Colon (tissue), 2 donors: ENCODE measurements around the gene CDON.
"Not testable (repeated sequence)": the region's sequence is repeated elsewhere in the genome, so short reads cannot be mapped to it uniquely, and the experiment has no call there.

Experiments
- FAIRE-seq: peaks from 2 replicates; lab custom pipeline; 2012; peaks lifted over from hg19 to GRCh38; lab: Jason Lieb, UNC
- donor health status: control.
- donor health status: control.

CDON gene

GRCh38 chr11:125994509-125994908, 68.2 kb downstream of the CDON start:
- no peak for FAIRE-seq

GRCh38 chr11:125992893-125993292, 69.8 kb downstream of the CDON start:
- no peak for FAIRE-seq

GRCh38 chr11:125990244-125990643, 72.4 kb downstream of the CDON start:
- FAIRE-seq: no peak

- FAIRE-seq: no peak
Observed at GRCh38 chr11:125987066-125987641, 75.5 kb downstream of the CDON start.

- FAIRE-seq: not testable (repeated sequence)
Observed at GRCh38 chr11:125985956-125986355, 76.7 kb downstream of the CDON start.

- FAIRE-seq: no peak
Observed at GRCh38 chr11:125982348-125982730, 80.3 kb downstream of the CDON start.

GRCh38 chr11:125980436-125980835, 82.2 kb downstream of the CDON start:
- no peak for FAIRE-seq

- no peak for FAIRE-seq
Observed at GRCh38 chr11:125979511-125979910, 83.2 kb downstream of the CDON start.

GRCh38 chr11:125978778-125979407, 83.8 kb downstream of the CDON start:
- FAIRE-seq: no peak

- FAIRE-seq: no peak
Observed at GRCh38 chr11:125978181-125978716, 84.4 kb downstream of the CDON start.

- no peak for FAIRE-seq
Observed at GRCh38 chr11:125977333-125977732, 85.3 kb downstream of the CDON start.

GRCh38 chr11:125976156-125976555, 86.5 kb downstream of the CDON start:
- no peak for FAIRE-seq

- FAIRE-seq: no peak
Observed at GRCh38 chr11:125975634-125976033, 87.0 kb downstream of the CDON start.

GRCh38 chr11:125974284-125974683, 88.4 kb downstream of the CDON start:
- FAIRE-seq: no peak

GRCh38 chr11:125971618-125972017, 91.0 kb downstream of the CDON start:
- FAIRE-seq: no peak

GRCh38 chr11:125968354-125968753, 94.3 kb downstream of the CDON start:
- no peak for FAIRE-seq

GRCh38 chr11:125967515-125967914, 95.2 kb downstream of the CDON start:
- no peak for FAIRE-seq

- FAIRE-seq: no peak
Observed at GRCh38 chr11:125960771-125961170, 101.9 kb downstream of the CDON start.

GRCh38 chr11:125959931-125960330, 102.7 kb downstream of the CDON start:
- no peak for FAIRE-seq

- FAIRE-seq: no peak
Observed at GRCh38 chr11:125959511-125959910, 103.2 kb downstream of the CDON start.

GRCh38 chr11:125958872-125959400, 103.7 kb downstream of the CDON start:
- no peak for FAIRE-seq

- no peak for FAIRE-seq
Observed at GRCh38 chr11:125957618-125958332, 104.9 kb downstream of the CDON start.
